BJ (cell line): ENCODE data around the gene GSK3A. TPM values are rescaled to one million over a fixed set of nuclear protein-coding genes. Genes with fewer than 3 reads are reported as not detected.

Source experiments
- CTCF ChIA-PET: fragments of 350-600 bp; formaldehyde crosslinking; extraction: SDS; loops from one replicate; lab custom pipeline; 2021; ENCODE audit warnings: antibody characterized with exemption, inconsistent platforms; lab: Yijun Ruan, JAX
- POLR2A ChIA-PET: fragments of 300-600 bp; sonication (Branson Sonifier 250); formaldehyde crosslinking; extraction: SDS; loops from one replicate; lab custom pipeline; 2021; ENCODE audit warnings: antibody characterized with exemption; lab: Charles Lee
- DNase-seq: peaks from one replicate; pipeline ENCODE4 v3.0.0-alpha.2; 2011; ENCODE audit warnings: low read depth
- H3K27me3 ChIP-seq: 2 replicates; pipeline ENCODE4 v1.6.0; 2011; ENCODE audit warnings: low read length; ENCODE audit not compliant: control insufficient read depth, insufficient read depth
- H3K36me3 ChIP-seq: 2 replicates; pipeline ENCODE4 v1.5.1; 2011; ENCODE audit warnings: low read length; ENCODE audit not compliant: control insufficient read depth, insufficient read depth
- H3K4me3 ChIP-seq: 2 replicates; pipeline ENCODE4 v1.5.1; 2011; ENCODE audit warnings: low read depth, mild to moderate bottlenecking, control low read depth, low read length
- CTCF ChIP-seq: IDR thresholded peaks from 2 replicates; pipeline ENCODE4 v1.5.1; 2011; ENCODE audit warnings: low read depth, mild to moderate bottlenecking, control low read depth, inconsistent platforms, low read length, moderate library complexity; ENCODE audit not compliant: insufficient read depth
- polyA plus RNA-seq: library from polyadenylated mRNA; depleted of rRNA; stranded (reverse); fragments of >200 nt; gene quantifications from 2 replicates; pipeline ENCODE4 v1.2.3, GENCODE V29; 2011

The GSK3A gene
- polyA plus RNA-seq, 1 experiment, result 36.1 TPM

- peak overlapping the region; percentile 66 for H3K4me3 ChIP-seq
- H3K36me3 ChIP-seq, result peaks cover 15% of the 10 kb centered on the region
- TF ChIP-seq CTCF, result no peak
- ChIA-PET POLR2A (no interaction called here), CTCF (interaction anchor here (0.6 to 7.4 kb wide), 5 partner anchors 13 to 151 kb away, joined by 3 to 135 read pairs (median 11); partner anchors contain the start of gene GSK3A)
- no peaks in the 10 kb centered on the region for H3K27me3 ChIP-seq
- peak; percentile 60 for DNase-seq
Measured at GRCh38 chr19:42283188-42284065, 41.0 kb upstream of the GSK3A start.

- TF ChIP-seq CTCF, result no peak
- ChIA-PET CTCF (interaction anchor here (5.6 to 7.4 kb wide), 2 partner anchors 33 to 38 kb away, joined by 42 to 135 read pairs; partner anchors contain the start of gene GSK3A), POLR2A (interaction anchor here (0.5 kb wide), 1 partner anchor 48 kb away, joined by 3 read pairs; no protein-coding TSS in a partner anchor)
- H3K27me3 ChIP-seq, result no peaks in the 10 kb centered on the region
- peaks cover 11% of the 10 kb centered on the region for H3K36me3 ChIP-seq
- no peak for DNase-seq
- H3K4me3 ChIP-seq, result no peak overlapping the region
Measured at GRCh38 chr19:42282819-42283187, 40.4 kb upstream of the GSK3A start.

GRCh38 chr19:42281827-42282762 lies 39.7 kb upstream of the GSK3A start:
- no peak for DNase-seq
- Histone ChIP-seq H3K4me3 (peak overlapping the region; percentile 54; the same call in 1 of the 2 replicates), H3K36me3 (peaks cover 4% of the 10 kb centered on the region), H3K27me3 (no peaks in the 10 kb centered on the region)
- TF ChIP-seq CTCF, result no peak
- POLR2A ChIA-PET, result interaction anchor here (0.5 to 0.6 kb wide), 2 partner anchors 48 to 1884 kb away, joined by 3 read pairs; no protein-coding TSS in a partner anchor
- CTCF ChIA-PET, result interaction anchor here (0.6 to 7.4 kb wide), 7 partner anchors 11 to 174 kb away, joined by 3 to 135 read pairs (median 4); partner anchors contain the start of genes GSK3A and PAFAH1B3

GRCh38 chr19:42281146-42281826 lies 38.9 kb upstream of the GSK3A start:
- TF ChIP-seq CTCF, result no peak
- H3K4me3 ChIP-seq, result peak overlapping the region; percentile 54
- no peak for DNase-seq
- CTCF ChIA-PET, result interaction anchor here (0.9 to 7.4 kb wide), 8 partner anchors 9 to 173 kb away, joined by 3 to 135 read pairs (median 12); partner anchors contain the start of genes CIC and GSK3A
- POLR2A ChIA-PET, result interaction anchor here (0.6 kb wide), 1 partner anchor 1884 kb away, joined by 3 read pairs; no protein-coding TSS in a partner anchor
- H3K27me3 ChIP-seq, result no peaks in the 10 kb centered on the region
- peaks cover 2% of the 10 kb centered on the region; the same call in 1 of the 2 replicates for H3K36me3 ChIP-seq
